GM20431 (cell line): ENCODE data around the gene CNDP1.

Experiments used
- in situ Hi-C: fragments of 300-500 bp; cut with MseI, MboI; formaldehyde crosslinking; loops from one replicate; pipeline ENCODE4 v1.15.0; 2020; ENCODE audit warnings: low sequenced_read_pairs; ENCODE audit not compliant: unreplicated experiment

The CNDP1 gene

DNA sequence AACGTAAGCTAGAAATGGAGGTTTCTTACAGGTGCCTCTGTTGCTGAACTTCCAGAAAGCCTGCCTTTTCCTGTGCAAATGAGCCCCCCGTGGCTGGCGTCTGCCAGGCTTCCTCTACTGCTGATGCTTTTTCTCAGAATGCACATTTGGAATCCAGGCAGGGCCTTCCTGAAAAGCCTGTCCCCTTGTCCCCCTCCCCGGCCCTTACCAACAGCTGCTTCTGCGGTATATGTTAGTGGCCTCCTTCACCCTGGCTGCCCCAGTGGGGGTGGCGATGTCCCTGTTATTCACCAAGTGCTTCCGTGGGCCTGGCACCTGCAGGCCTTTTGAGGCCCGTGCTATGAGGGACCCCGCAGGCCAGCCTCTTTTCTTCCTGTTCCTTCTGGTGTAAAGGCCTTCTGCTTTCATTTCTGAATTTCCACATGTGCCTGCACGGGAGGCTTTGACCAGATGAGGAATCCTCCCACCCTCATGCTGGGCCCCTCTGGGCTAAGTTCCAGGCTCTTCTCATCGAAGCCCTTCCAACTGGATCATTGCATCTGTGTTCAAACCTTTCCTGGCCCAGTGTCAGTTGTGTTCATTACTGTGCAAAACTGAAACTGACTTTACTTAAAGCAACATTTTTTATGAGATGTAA lies 27.7 kb upstream of the CNDP1 start:
- in situ Hi-C loops = no loop called here

DNA sequence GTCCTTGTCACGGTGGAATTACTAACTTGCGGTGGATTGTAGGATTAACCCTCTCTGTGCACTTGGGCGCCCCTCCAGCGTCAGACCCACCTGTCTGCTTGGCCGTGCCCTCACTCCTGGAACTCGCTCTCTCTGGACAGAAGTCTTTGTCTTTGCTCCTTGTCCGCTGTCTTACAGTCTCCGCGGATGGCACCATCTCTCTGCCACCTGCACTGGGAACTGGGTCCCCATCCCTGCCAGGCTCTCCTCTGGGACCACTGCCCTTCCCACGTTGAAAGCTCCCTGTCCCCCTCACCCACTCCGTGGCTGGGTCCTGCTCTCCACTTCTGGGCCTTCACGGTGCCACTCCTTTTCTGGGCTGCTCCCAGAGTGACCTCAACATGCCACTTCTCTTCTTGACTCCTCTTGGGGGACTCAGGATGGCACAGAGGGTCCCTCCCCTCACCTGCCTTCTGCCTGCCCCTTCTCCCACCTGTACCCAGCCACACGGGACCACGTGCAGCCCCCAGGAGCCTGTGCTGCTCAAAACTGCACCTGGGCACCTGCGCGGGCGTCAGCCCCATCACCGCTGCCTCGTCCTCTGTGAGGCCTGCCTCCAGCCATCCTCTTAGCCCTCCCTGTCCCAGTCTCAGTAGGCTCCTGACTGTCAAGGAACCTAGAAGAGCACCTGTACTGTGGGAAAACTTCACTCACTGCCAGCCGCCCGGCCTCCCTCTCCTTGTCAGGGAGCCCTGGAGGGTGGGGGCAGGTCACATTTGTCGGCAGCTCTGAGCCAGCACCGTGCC lies 27.0 kb upstream of the CNDP1 start:
- in situ Hi-C loops = no loop called here

DNA sequence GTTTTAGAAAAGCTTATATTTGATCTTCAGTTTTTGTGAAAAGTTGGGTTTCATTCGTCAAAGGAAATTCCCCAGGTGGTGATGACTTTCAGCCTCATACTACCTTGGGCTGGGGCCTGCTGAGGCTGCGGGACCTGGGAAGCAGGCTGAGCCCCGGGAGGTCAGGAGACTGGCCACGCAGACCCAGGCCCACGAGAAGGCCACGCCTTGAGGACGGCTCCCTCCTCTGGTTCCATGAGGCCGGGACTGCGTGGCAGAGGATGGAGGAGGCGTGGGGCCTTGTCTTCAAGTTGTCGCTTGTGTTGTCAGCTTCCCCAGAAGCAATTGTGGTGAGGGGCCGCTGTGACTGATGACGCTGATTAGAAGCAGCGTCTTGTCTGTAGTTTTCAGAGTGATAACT lies 26.4 kb upstream of the CNDP1 start:
- in situ Hi-C loops = no loop called here

DNA sequence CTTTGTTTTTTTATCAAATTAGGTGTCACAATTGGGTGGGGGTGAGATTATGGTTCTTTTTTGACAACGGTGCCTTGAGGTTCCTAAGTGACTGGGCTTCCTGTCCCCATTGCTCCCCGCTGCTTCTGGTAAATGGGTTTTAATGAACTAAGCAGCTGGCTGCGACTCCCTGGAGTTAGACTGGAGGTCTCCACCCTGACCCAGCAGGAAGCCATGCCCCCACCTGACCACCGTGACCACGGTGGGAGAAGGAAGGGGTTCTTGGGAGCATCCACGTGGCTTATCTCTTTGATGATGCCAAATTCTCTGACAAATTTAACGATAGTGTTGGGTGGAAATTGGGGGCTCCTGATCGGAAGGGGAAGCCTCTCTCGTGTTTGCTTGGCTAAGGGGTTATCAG lies 25.9 kb upstream of the CNDP1 start:
- in situ Hi-C loops = no loop called here

DNA sequence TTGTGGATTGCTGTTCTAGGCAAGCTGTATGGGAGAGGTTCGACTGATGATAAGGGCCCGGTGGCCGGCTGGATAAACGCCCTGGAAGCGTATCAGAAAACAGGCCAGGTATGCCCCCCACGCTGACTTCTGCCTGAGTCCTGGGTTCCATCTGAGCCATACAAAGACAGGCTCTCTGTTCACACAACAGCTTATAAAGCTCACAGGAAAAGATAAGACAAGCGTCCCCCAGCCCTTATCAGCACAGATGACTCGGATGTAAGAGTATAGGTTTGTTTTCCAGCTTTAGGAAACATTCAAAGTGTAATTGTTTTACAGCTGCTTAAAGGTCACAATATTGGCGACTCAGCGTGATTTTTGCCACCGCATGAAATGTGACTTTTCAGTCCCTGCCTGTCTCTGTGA lies 25.5 kb upstream of the CNDP1 start:
- in situ Hi-C loops = no loop called here

DNA sequence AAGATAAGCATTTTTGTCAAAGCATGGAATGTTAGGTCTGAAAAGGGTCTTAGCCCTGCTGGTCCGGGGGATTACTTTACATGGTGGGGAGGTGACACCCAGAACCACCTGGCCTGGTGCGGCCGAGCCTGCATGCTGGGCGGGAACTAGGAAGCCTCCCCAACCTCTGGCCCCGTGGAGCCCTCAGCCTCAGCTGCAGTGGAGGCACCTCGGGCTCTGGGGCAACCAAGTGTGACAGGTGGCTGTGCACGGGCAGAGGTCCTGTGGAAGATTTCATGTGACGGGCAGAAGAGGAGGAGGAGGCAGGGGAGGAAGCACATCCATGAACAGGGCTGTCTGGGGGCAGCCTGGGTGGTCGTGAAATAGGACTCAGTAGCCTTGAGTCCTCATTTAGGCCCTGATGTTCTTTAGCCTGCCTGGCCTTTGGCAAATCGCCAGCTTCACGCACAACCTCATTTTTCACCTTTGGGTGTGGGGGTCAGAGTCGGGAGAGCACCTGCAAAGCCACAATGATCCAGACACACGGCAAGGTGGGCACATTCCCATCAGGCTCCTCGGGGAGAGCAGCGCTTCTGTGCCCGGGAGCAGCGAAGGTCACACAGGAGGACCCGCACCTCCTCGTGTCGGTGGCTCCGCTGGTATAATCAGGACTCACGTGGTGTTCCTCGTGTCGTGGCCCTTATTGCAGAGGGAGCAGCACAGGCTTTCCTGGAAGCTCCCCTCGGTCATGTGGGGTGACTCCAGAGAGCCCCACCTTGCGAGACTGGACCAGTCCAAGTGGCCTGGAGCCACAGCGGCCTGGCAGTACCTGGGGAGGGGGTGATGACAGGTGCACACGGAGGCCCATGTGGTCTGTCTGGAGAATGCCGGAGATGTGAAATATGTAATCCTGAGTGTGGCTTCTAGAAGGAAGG lies 24.2 kb upstream of the CNDP1 start:
- in situ Hi-C loops = no loop called here

DNA sequence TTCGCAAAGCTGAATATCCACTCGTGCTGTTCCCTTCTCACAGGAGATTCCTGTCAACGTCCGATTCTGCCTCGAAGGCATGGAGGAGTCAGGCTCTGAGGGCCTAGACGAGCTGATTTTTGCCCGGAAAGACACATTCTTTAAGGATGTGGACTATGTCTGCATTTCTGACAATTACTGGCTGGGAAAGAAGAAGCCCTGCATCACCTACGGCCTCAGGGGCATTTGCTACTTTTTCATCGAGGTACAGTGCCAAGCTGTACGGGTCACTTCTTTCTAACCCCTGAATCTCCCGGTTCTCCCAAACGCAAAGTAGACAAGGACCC lies 23.6 kb upstream of the CNDP1 start:
- in situ Hi-C loops = no loop called here

DNA sequence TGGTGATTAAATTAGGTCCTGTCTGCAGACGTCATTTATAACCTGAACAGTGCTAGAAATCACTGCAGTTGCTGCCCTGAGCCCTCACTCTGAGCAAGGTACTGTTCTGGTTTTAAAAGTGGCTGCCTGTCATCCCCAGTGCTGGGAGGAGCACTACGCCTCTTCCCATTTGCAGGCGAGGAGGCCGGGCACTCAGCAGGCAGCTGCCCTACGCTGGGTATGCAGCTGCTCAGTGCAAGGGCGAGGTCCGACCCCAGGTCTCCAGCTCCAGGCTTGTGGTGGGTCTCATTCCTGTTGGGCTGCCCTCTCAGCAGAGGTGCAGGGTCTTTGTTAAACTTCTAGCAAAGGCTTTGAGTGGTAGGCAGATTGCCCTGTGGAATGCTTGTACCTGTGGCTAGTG lies 22.5 kb upstream of the CNDP1 start:
- in situ Hi-C loops = no loop called here

DNA sequence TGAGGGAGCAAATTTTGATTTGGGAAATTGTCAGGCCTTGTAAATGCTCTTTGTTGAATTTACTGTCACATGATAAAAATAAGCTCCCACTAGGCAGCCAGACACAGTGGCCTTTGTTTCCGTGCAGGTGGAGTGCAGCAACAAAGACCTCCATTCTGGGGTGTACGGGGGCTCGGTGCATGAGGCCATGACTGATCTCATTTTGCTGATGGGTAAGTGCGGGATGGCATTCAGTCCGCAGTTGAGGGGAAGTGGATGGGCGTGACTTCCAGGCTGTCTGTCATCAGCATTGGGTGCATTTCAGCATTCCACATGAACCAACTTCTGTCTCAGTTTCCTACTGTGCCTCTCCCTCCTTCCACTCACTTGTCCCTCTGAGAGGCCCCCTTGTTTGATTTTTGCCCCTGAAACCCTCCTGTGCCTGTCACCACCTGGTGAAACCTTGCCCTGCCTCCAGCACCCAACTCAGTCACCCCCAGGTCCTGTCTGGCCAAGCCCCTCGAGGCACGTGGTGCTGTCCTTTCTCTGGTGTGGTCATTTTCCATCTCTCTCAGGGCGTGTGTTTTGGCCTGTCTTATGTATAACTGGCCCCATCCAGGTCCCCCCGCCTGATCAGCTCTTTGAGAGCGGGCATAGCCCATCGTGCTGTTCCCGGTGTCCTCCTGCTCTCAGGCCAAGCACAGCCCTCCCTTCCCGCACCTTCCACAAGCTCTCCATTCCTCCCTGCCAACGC lies 21.8 kb upstream of the CNDP1 start:
- in situ Hi-C loops = no loop called here

DNA sequence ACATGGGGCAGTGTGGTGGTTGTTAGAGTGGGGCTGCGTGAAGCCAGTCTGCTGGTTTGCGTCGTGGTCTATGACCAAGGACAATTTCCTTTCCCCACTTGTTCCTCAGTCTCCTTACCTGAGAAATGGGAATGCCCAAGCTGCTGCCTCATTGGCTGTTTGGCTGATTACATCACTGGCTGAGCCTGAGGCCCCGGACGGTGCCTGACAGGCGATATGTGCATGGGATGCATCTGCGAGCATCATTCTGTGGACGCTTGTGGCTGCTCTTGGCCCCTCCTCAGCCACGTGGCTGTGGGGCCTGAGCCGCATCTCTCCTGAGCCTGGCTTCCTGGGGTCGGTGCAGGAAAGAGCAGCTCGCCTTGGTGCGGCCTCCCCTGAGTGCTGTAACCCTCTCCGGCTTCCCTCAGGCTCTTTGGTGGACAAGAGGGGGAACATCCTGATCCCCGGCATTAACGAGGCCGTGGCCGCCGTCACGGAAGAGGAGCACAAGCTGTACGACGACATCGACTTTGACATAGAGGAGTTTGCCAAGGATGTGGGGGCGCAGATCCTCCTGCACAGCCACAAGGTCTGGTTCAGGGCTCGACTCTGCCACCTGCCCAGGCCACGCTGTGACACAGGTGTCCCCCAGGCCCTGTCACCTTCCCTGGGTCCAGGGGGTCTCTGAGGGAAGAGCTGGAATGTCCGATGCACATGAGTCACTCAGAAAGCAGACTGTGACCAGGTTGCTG lies 21.0 kb upstream of the CNDP1 start:
- in situ Hi-C loops = no loop called here

DNA sequence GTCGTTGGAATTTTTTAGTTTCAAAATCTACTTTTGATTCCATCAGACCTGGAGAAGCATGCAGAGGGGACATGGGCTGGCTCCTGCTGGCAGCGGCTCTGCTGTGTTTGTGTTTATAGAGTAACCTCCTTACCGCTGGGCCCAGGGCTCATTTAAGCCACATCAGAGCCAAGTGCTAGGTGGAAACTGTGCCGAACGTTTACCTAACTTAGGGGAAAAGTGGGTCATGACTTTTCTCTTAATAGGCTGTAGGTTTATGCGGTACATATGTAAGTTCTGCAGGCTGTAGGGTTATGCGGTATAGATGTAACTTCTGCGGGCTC lies 20.5 kb upstream of the CNDP1 start:
- in situ Hi-C loops = no loop called here

DNA sequence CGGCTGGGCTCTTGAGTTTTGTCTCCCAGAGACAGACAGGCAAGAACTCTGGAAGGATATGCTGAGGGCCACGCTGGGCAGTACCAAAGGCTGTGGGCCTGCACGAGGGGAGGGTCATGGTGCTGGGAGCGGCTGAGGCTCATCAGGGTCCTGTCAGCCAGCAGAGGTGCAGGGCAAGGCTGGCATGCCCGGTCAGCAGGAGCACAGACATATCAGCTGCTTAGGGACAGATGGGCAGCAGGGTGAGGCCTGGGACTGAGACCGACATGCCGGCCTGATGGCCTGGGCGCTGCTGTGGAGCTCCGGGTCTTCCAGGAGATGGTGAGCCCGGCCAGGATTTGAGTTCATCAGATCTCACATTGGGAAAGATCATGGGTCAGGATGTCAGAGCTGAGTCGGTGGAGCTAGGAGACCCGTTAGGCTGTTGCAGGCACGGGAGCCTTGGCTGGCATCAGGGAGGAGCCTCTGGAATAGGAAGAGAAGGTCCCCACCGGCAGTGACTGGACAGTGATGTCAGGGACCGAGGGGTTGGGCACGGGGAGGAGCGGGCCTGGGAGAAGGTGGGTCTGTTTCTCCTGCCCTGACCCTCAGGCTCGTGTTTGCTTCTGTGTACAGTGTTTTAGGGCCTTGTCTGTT lies 19.3 kb upstream of the CNDP1 start:
- in situ Hi-C loops = no loop called here

DNA sequence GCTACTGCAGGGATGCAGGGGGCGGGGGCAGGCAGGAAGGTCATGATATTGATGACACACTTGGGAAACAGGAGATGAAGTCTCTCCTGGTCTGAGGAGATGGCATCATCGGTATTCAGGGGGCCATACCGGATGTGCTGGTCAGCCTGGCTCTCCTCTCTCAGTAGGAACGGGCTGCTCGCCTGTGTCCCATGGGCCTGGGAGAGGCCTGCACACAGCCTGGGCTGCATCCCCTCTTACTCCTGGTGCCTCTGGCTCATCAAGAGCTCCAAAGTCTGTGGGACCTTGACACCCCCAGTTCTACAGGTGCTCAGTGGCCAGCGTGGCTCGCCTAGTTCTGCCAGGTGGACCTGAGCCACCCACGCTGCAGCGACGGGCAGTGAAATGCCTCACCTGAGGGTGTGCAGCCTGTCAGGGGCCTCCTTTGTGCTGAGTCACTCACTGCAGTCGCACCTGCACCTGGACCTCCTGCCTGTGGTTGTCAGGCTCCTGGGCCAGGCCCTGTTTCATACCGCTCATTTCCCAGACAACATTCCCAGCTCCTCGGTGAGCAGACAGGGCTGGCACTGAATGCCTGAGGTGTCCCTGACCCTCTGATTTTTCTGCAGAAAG lies 18.6 kb upstream of the CNDP1 start:
- in situ Hi-C loops = no loop called here

DNA sequence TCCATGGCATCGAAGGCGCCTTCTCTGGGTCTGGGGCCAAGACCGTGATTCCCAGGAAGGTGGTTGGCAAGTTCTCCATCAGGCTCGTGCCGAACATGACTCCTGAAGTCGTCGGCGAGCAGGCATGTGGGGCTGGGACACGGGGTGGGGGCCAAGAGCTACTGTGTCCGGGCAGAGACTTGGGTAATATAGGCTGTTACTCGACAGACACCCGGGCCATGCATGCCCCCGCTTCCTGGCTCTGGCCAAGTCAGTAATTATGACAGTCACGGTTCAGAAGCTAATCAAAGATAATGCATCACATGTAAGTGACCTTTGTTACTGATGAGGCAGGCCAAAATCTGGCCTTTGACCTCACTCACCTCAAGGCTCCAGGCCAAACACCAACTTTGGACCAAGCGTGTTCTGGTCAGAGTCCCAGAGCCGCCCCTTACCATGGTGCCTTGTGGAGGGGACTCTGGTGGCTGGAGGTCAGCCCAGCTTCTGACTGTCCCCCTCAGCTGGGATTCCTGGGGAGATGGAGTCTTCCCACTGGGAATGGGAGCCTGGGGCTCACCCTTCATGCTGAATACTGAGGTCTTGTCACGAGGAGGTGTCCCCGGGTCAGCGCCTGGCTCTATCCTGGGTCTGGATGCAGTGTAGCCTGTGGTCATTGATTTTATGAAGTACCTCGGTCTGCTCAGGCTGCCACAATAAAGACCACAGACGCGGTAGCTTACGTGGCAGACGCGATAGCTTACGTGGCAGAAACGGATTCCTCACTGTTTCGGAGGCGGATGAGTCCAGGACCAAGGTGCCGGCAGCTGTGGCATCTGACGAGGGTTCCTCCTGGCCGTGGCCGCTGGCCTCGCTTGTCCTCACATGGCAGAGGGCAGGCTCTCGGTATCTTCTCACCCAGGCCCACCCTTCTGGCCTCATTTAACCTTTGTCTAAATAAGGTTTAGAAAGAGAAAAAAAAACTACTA lies 17.7 kb upstream of the CNDP1 start:
- in situ Hi-C loops = no loop called here

DNA sequence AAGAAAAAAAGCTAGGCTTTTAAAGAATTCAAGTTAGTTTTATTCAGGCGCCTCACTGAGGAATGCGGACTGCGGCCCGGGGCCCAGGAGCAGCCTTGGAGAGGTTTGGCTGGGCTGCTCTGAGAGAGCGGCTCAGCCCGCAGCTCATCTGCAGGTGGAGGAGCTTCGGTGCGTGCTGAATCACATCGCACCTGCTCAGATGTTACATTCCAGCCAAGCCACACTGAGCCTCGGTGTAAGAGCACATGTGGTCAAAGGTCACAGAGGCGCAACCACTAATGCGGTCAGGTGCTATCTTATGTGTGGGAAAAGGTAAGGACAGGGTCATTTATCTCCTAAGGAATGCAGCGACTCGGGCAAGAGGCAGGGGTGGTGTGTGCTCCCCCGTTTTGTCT lies 17.1 kb upstream of the CNDP1 start:
- in situ Hi-C loops = no loop called here

DNA sequence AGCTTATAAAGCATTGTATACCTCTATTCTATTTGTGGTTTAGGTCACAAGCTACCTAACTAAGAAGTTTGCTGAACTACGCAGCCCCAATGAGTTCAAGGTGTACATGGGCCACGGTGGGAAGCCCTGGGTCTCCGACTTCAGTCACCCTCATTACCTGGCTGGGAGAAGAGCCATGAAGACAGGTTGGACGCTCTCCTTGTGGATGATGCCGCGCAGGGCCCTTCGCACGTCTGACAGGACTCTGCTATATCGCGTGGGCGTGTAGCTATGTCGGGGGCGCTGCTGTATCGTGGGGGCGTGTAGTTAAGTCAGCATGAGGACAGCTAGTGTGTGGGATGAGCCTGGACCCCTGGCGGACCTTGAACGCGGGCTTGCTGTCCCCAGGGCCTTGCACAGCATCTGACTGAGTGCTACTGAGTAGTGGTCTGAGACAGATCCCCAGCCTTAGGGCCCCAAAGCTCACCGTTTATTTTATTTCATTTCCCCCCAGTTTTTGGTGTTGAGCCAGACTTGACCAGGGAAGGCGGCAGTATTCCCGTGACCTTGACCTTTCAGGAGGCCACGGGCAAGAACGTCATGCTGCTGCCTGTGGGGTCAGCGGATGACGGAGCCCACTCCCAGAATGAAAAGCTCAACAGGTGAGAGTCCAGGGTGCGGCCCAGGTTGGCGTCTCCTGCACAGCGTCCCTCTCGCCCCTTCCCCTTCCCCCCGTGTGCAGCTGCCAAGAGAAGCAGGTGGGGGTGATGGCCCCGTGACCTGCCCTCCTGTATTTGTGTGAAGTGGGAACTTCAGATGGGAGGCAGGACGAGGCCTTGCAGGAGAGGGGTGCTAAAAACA lies 15.6 kb upstream of the CNDP1 start:
- in situ Hi-C loops = no loop called here
